PC-9 (cell line): Measurements from ENCODE around the gene MAML3. TPM values are rescaled to one million over a fixed set of nuclear protein-coding genes. Genes with fewer than 3 reads are reported as not detected.

Source experiments
- BruUV-seq: library from RNA; stranded (reverse); fragments of 400-500 nt; replicated peaks from 2 replicates; lab custom pipeline; 2021; lab: Mats Ljungman, UMichigan
- CTCF ChIA-PET: fragments of 300-600 bp; sonication (Branson Sonifier 250); formaldehyde crosslinking; loops from one replicate; lab custom pipeline; 2022; ENCODE audit warnings: antibody characterized with exemption; lab: Charles Lee
- POLR2A ChIA-PET: fragments of 300-600 bp; sonication (Branson Sonifier 250); formaldehyde crosslinking; loops from one replicate; lab custom pipeline; 2022; ENCODE audit warnings: antibody characterized with exemption; ENCODE audit not compliant: unreplicated experiment; lab: Charles Lee
- DNase-seq, 2 experiments: peaks; one replicate each; pipeline versions ENCODE4 v3.0.0 to v3.0.0-alpha.2; 2015 to 2022; ENCODE audit warnings: mixed read lengths in 1 of 2
- H2AFZ ChIP-seq: fragments of 200-600 bp; sonication (generic); 2 replicates; pipeline ENCODE4 v1.8.1; 2017; ENCODE audit warnings: antibody characterized with exemption
- H3F3A ChIP-seq: fragments of 200-600 bp; sonication (generic); 2 replicates; pipeline ENCODE4 v1.8.1; 2017; ENCODE audit warnings: antibody characterized with exemption, mild to moderate bottlenecking, low read depth; ENCODE audit not compliant: insufficient read depth
- H3K27ac ChIP-seq: fragments of 200-600 bp; sonication (generic); 2 replicates; pipeline ENCODE4 v1.6.1; 2016; ENCODE audit warnings: mixed run types
- H3K27me3 ChIP-seq: fragments of 200-600 bp; sonication (generic); 2 replicates; pipeline ENCODE4 v1.6.1; 2016; ENCODE audit warnings: low read depth, mixed run types; ENCODE audit not compliant: insufficient read depth
- H3K36me3 ChIP-seq: fragments of 200-600 bp; sonication (generic); 2 replicates; pipeline ENCODE4 v1.6.1; 2016; ENCODE audit warnings: low read depth, mixed run types
- H3K4me1 ChIP-seq: fragments of 200-600 bp; sonication (generic); replicated peaks from 2 replicates; pipeline ENCODE4 v1.6.1; 2016; ENCODE audit warnings: mixed run types; ENCODE audit not compliant: insufficient read depth
- H3K4me2 ChIP-seq: fragments of 200-600 bp; sonication (generic); 2 replicates; pipeline ENCODE4 v1.6.1; 2017; ENCODE audit warnings: mixed run types
- H3K4me3 ChIP-seq: fragments of 200-600 bp; sonication (generic); 2 replicates; pipeline ENCODE4 v1.6.1; 2016; ENCODE audit warnings: mixed run types
- H3K79me2 ChIP-seq: fragments of 200-600 bp; sonication (generic); 2 replicates; pipeline ENCODE4 v1.6.1; 2017; ENCODE audit warnings: low read depth, mixed run types
- H3K9me2 ChIP-seq: fragments of 200-600 bp; sonication (generic); 2 replicates; pipeline ENCODE4 v1.8.1; 2017; ENCODE audit warnings: mild to moderate bottlenecking; ENCODE audit not compliant: insufficient read depth
- H3K9me3 ChIP-seq: fragments of 200-600 bp; sonication (generic); 2 replicates; pipeline ENCODE4 v1.8.1; 2016; ENCODE audit warnings: low read depth; ENCODE audit not compliant: insufficient read depth
- H4K20me1 ChIP-seq: fragments of 200-600 bp; sonication (generic); 2 replicates; pipeline ENCODE4 v1.8.1; 2017; ENCODE audit not compliant: insufficient read depth
- EZH2 ChIP-seq: fragments of 200-600 bp; sonication (generic); IDR thresholded peaks from 2 replicates; pipeline ENCODE4 v1.8.0; 2017; ENCODE audit warnings: antibody characterized with exemption, low read depth
- intact Hi-C: fragments of 100-400 bp; cut with micrococcal nuclease; formaldehyde crosslinking; loops from one replicate; pipeline ENCODE4 v1.10.0; 2022; ENCODE audit not compliant: unreplicated experiment
- total RNA-seq: library from RNA; stranded (reverse); gene quantifications from 2 replicates; pipeline ENCODE4 v1.2.3, GENCODE V29; 2021
- TF ChIP-seq, protein P1 (sequence below): fragments of 200-600 bp; sonication (generic); conservative IDR thresholded peaks from 2 replicates; pipeline ENCODE4 v1.6.1; 2017; ENCODE audit warnings: mixed run types, antibody characterized with exemption, mild to moderate bottlenecking, moderate library complexity

The MAML3 gene
- total RNA-seq, 1 experiment from 2014 or later, result 15.2 TPM

DNA sequence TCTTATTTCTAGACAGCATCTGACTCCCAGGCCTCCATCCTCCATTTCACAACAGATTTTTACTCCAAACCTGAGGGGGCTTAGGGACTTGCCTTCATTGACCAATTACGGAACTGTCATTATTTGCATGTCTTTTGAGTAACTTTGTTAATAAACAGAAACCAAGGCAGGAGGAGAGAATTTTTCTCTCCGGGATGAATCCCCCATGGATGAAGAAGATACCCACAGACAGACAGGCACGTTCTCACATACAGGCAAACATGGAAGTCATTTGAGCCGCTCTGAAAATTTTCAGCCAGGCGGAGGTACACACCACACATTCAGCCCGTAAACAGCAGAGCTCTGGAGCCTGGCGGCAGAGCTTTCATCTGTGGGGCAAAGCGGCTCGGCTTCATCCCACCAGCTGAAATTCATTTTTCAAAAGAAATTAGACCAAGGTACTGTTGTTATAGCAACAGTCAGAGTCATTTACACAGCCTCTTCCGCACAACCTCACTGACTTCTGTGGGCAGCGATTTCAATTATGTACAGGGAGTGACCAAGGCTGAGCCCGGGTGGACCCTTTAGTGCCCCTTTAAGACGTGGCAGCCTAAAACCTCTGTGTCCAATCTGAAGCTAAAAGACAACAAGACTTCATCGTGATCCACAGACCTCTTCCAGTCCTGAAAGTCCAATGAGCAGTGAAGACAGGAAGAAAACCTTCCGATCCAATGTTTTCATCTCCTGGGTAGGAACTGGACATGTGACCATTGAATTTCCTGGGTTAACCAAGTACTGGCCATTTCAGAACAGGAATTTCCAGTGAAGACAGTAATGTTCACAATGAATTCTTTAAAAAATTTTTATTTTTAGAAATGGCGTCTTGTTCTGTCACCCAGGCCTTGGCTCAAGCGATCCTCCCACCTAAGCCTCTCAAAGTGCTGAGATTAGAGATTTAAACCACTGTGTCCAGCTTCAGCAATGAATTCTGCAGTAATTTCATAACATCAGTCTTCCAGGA, 251.4 kb downstream of the MAML3 start:
- CTCF ChIA-PET, result no interaction called here
- H3K4me1 ChIP-seq, result 0 out of 2 replicates have a peak, but pooled peaks cover 8% of the 10 kb centered on the region
- BruUV-seq, result no TSS peak
- peaks cover 2% of the 10 kb centered on the region; the same call in 1 of the 2 replicates for H3F3A ChIP-seq
- no peak overlapping the region for H3K4me3 ChIP-seq
- TF ChIP-seq, protein P1, sequence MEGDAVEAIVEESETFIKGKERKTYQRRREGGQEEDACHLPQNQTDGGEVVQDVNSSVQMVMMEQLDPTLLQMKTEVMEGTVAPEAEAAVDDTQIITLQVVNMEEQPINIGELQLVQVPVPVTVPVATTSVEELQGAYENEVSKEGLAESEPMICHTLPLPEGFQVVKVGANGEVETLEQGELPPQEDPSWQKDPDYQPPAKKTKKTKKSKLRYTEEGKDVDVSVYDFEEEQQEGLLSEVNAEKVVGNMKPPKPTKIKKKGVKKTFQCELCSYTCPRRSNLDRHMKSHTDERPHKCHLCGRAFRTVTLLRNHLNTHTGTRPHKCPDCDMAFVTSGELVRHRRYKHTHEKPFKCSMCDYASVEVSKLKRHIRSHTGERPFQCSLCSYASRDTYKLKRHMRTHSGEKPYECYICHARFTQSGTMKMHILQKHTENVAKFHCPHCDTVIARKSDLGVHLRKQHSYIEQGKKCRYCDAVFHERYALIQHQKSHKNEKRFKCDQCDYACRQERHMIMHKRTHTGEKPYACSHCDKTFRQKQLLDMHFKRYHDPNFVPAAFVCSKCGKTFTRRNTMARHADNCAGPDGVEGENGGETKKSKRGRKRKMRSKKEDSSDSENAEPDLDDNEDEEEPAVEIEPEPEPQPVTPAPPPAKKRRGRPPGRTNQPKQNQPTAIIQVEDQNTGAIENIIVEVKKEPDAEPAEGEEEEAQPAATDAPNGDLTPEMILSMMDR, result no peak
- no peak for TF ChIP-seq EZH2
- H2AFZ ChIP-seq, result no peak overlapping the region
- H3K9me2 ChIP-seq, result no peaks in the 10 kb centered on the region
- intact Hi-C loops, result no loop called here
- no peaks in the 10 kb centered on the region for H3K27me3 ChIP-seq
- no peak overlapping the region for H3K4me2 ChIP-seq
- H3K27ac ChIP-seq, result no peak overlapping the region
- POLR2A ChIA-PET, result no interaction called here
- DNase-seq, result no peak
- no peaks in the 10 kb centered on the region for H3K36me3 ChIP-seq
- no peaks in the 10 kb centered on the region for H3K9me3 ChIP-seq
- H3K79me2 ChIP-seq, result no peaks in the 10 kb centered on the region
- H4K20me1 ChIP-seq, result no peaks in the 10 kb centered on the region

DNA sequence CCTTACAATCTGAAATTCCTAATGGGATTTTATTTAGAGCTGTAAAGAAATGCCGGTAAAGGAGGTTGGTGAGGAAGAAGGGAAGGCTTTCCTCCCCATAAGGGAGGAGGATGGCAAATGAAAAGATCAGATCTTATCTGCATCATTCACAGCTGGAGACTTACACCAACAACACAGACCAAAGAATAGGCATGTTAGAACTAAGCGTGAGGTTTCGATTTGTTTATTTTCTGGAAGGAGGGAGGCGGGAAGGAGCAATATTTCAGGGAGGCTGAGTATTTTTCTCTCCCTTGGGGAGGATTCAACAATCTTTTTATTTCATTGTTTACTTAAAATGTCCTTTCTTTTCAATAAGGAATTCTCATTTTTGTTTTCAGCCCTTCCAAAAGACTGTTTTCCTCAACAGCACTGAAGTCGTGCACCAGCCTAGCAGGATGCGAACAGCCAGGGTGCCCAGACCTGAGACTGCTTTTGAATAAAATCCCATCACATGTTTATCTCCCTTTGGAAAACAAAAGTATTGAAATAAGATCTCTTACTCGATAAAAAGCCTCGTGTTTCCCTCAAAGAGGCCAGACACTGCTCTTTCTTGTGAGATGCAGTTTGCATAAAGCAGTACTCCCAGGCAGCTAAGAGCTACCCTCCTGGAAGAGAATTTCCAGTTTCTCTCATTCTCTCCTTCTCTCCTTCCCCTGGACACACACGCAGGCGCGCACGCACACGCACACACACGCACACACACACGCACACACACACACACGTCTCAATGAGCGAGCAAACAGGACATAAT, 252.3 kb downstream of the MAML3 start:
- no peak overlapping the region for H2AFZ ChIP-seq
- no peaks in the 10 kb centered on the region for H3K9me2 ChIP-seq
- no peak overlapping the region for H3K4me3 ChIP-seq
- no TSS peak for BruUV-seq
- no peak for DNase-seq
- H3K27me3 ChIP-seq, result no peaks in the 10 kb centered on the region
- intact Hi-C loops, result no loop called here
- no peaks in the 10 kb centered on the region for H3K9me3 ChIP-seq
- H3K27ac ChIP-seq, result no peak overlapping the region
- H3K4me1 ChIP-seq, result no peaks in the 10 kb centered on the region
- ChIA-PET CTCF (no interaction called here), POLR2A (no interaction called here)
- H3K36me3 ChIP-seq, result no peaks in the 10 kb centered on the region
- no peak overlapping the region for H3K4me2 ChIP-seq
- H3F3A ChIP-seq, result no peaks in the 10 kb centered on the region
- no peaks in the 10 kb centered on the region for H4K20me1 ChIP-seq
- H3K79me2 ChIP-seq, result no peaks in the 10 kb centered on the region
- no peak for TF ChIP-seq EZH2
- TF ChIP-seq, protein P1, result no peak

DNA sequence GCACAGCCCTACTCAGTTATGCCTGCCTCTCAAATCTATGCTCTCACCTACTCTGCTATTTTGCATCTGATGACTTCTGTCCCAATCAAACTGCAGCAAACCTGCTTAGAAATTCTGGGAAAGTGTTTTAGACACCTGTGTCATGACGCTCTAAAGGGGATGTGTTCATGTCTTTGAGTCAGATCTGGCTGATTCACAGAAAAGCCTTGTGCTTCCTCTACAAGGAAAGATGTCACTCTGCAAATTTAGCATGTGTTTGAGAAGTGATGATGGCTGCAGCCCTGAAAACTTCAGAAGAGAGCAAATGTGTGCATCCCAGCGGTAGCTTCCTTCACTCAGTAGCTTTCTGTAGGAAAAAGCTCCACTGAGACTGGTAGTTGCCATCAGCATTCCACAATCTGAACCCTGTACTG, 253.0 kb downstream of the MAML3 start:
- TF ChIP-seq EZH2, result no peak
- TF ChIP-seq, protein P1, result no peak
- H3K36me3 ChIP-seq, result no peaks in the 10 kb centered on the region
- intact Hi-C loops, result no loop called here
- no peaks in the 10 kb centered on the region for H3K79me2 ChIP-seq
- no peaks in the 10 kb centered on the region for H3K4me1 ChIP-seq
- no peak overlapping the region for H3K27ac ChIP-seq
- H4K20me1 ChIP-seq, result no peaks in the 10 kb centered on the region
- CTCF ChIA-PET, result no interaction called here
- no peak overlapping the region for H3K4me3 ChIP-seq
- no peak overlapping the region for H3K4me2 ChIP-seq
- no peaks in the 10 kb centered on the region for H3F3A ChIP-seq
- DNase-seq, result no peak
- POLR2A ChIA-PET, result no interaction called here
- no peak overlapping the region for H2AFZ ChIP-seq
- BruUV-seq, result no TSS peak
- no peaks in the 10 kb centered on the region for H3K27me3 ChIP-seq
- no peaks in the 10 kb centered on the region for H3K9me3 ChIP-seq
- no peaks in the 10 kb centered on the region for H3K9me2 ChIP-seq
